Endothelial cell of umbilical vein (primary cell): ENCODE measurements around the gene ARHGEF16. TPM values are rescaled to one million over a fixed set of nuclear protein-coding genes. Genes with fewer than 3 reads are reported as not detected.

ENCODE experiments used
- BruUV-seq: library from RNA; stranded (reverse); fragments of 400-500 nt; replicated peaks from 2 replicates; lab custom pipeline; 2021; lab: Mats Ljungman, UMichigan
- CTCF ChIA-PET: fragments of 300-600, 350-600 bp; sonication (Branson Sonifier 250); formaldehyde crosslinking; loops from one replicate; lab custom pipeline; 2021; ENCODE audit warnings: antibody characterized with exemption, inconsistent platforms; lab: Charles Lee
- POLR2A ChIA-PET: fragments of 300-600, 350-600 bp; sonication (Branson Sonifier 250); formaldehyde crosslinking; loops from one replicate; lab custom pipeline; 2021; ENCODE audit warnings: antibody characterized with exemption, inconsistent platforms; lab: Charles Lee
- DNase-seq: peaks from one replicate; pipeline ENCODE4 v3.0.0-alpha.2; 2011; ENCODE audit warnings: low read depth, low spot score
- FAIRE-seq: peaks from 2 replicates; lab custom pipeline; 2011; peaks lifted over from hg19 to GRCh38; lab: Jason Lieb, UNC
- H2AFZ ChIP-seq: 2 replicates; pipeline ENCODE4 v1.6.0; 2012; ENCODE audit warnings: low read depth, low read length, control low read depth, inconsistent platforms
- H3K27ac ChIP-seq: 2 replicates; pipeline ENCODE4 v1.5.1; 2011; ENCODE audit warnings: low read depth, mild to moderate bottlenecking, control low read depth, low read length, moderate library complexity; ENCODE audit not compliant: insufficient read depth
- H3K27me3 ChIP-seq, 2 experiments: 2 replicates each; pipeline versions ENCODE4 v1.6.0 to v1.6.1; 2011; ENCODE audit warnings: low read length in 2 of 2, mixed read lengths in 1 of 2; ENCODE audit not compliant: control insufficient read depth in 2 of 2, insufficient read depth in 2 of 2
- H3K36me3 ChIP-seq, 2 experiments: 2 replicates in 1 of 2; 3 replicates in 1 of 2; pipeline ENCODE4 v1.5.1; 2011; ENCODE audit warnings: low read length in 2 of 2, mild to moderate bottlenecking in 1 of 2, moderate library complexity in 1 of 2; ENCODE audit not compliant: control insufficient read depth in 2 of 2, insufficient read depth in 2 of 2; ENCODE audit errors: extremely low read depth in 1 of 2
- H3K4me1 ChIP-seq: 3 replicates; pipeline ENCODE4 v1.5.1; 2011; ENCODE audit warnings: mild to moderate bottlenecking, low read length; ENCODE audit not compliant: control insufficient read depth, insufficient read depth; ENCODE audit errors: extremely low read depth
- H3K4me2 ChIP-seq: 2 replicates; pipeline ENCODE4 v1.6.1; 2011; ENCODE audit warnings: low read length, control low read depth, mixed read lengths; ENCODE audit not compliant: insufficient read depth
- H3K4me3 ChIP-seq, 3 experiments: fragments of 200-600 bp in 1 of 3; sonication (generic), shearing (Covaris generic) in 1 of 3; replicated peaks in 1 of 3; 2 replicates each; pipeline ENCODE4 v1.5.1; 2011 to 2016; ENCODE audit warnings: control low read depth in 3 of 3, low read length in 3 of 3, mild to moderate bottlenecking in 2 of 3, inconsistent platforms in 1 of 3, low read depth in 1 of 3, moderate library complexity in 1 of 3; ENCODE audit not compliant: insufficient read depth in 1 of 3
- H3K79me2 ChIP-seq: 2 replicates; pipeline ENCODE4 v1.6.0; 2012; ENCODE audit warnings: low read length, inconsistent platforms; ENCODE audit not compliant: control insufficient read depth, insufficient read depth
- H3K9ac ChIP-seq: replicated peaks from 2 replicates; pipeline ENCODE3; 2011; ENCODE audit warnings: low read length, control low read depth; ENCODE audit not compliant: insufficient read depth; ENCODE audit errors: extremely low read depth
- H3K9me1 ChIP-seq: replicated peaks from 3 replicates; pipeline ENCODE4 v1.6.0; 2011; ENCODE audit warnings: mild to moderate bottlenecking, low read length; ENCODE audit not compliant: control insufficient read depth, insufficient read depth; ENCODE audit errors: extremely low read depth
- H3K9me3 ChIP-seq: replicated peaks from 2 replicates; pipeline ENCODE4 v1.5.1; 2012; ENCODE audit warnings: low read length, inconsistent platforms; ENCODE audit not compliant: control insufficient read depth, insufficient read depth
- H4K20me1 ChIP-seq: replicated peaks from 2 replicates; pipeline ENCODE3; 2011; ENCODE audit warnings: mild to moderate bottlenecking, low read length; ENCODE audit not compliant: control insufficient read depth, insufficient read depth; ENCODE audit errors: extremely low read depth
- EZH2 ChIP-seq: IDR thresholded peaks from 2 replicates; pipeline ENCODE4 v1.6.1; 2012; ENCODE audit warnings: borderline replicate concordance, low read depth, mild to moderate bottlenecking, moderate library complexity, low read length, inconsistent platforms; ENCODE audit not compliant: severe bottlenecking
- FOS ChIP-seq: IDR thresholded peaks from 2 replicates; pipeline ENCODE4 v1.6.1; 2011; ENCODE audit warnings: mild to moderate bottlenecking, low read length, moderate library complexity, borderline replicate concordance; ENCODE audit not compliant: insufficient read depth
- GATA2 ChIP-seq: IDR thresholded peaks from 2 replicates; pipeline ENCODE4 v1.7.0; 2011; ENCODE audit warnings: low read depth, mild to moderate bottlenecking, moderate library complexity, mixed read lengths, low read length; ENCODE audit not compliant: insufficient read length, insufficient read depth
- JUN ChIP-seq: IDR thresholded peaks from 2 replicates; pipeline ENCODE4 v1.6.1; 2011; ENCODE audit warnings: borderline replicate concordance, low read depth; ENCODE audit not compliant: insufficient read length, insufficient read depth
- MYC ChIP-seq: IDR thresholded peaks from one replicate; pipeline ENCODE4 v1.6.1; 2011; ENCODE audit warnings: mild to moderate bottlenecking, low read depth, low read length
- POLR2A ChIP-seq: IDR thresholded peaks from 2 replicates; pipeline ENCODE4 v1.6.1; 2012; ENCODE audit warnings: low read depth, mild to moderate bottlenecking, control low read depth, low read length
- POLR2AphosphoS5 ChIP-seq: IDR thresholded peaks from 2 replicates; pipeline ENCODE4 v1.6.1; 2012; ENCODE audit warnings: low read depth, mild to moderate bottlenecking, control low read depth, low read length, moderate library complexity; ENCODE audit not compliant: insufficient read depth
- dilution Hi-C: fragments of 300-500 bp; cut with MboI; formaldehyde crosslinking; loops from one replicate; pipeline ENCODE4 v1.15.0; 2019; ENCODE audit warnings: low sequenced_read_pairs; ENCODE audit not compliant: extremely low pct_ligation_motif_present
- intact Hi-C: fragments of 100-400 bp; cut with micrococcal nuclease; formaldehyde crosslinking; loops from one replicate; pipeline ENCODE4 v1.10.0; 2022
- polyA plus RNA-seq, 4 experiments: library from polyadenylated mRNA; depleted of rRNA in 3 of 4; stranded (reverse) in 3 of 4; unstranded in 1 of 4; fragments of >200 nt; gene quantifications; 2 replicates each; pipeline versions ENCODE4 v1.2.1 to v1.2.3, GENCODE V29; 2011 to 2012; ENCODE audit warnings: missing spikeins in 1 of 4
- total RNA-seq: library from RNA; stranded (reverse); gene quantifications from 2 replicates; pipeline ENCODE4 v1.2.3, GENCODE V29; 2021
- TF ChIP-seq, protein P1 (sequence below), 2 donors: IDR thresholded peaks; 1 replicate in 1 of 2; 2 replicates in 1 of 2; pipeline ENCODE4 v1.5.1; 2011; ENCODE audit warnings: low read length in 2 of 2, mild to moderate bottlenecking in 2 of 2, moderate library complexity in 2 of 2, control low read depth in 1 of 2, inconsistent platforms in 1 of 2, low read depth in 1 of 2; ENCODE audit not compliant: insufficient read depth in 1 of 2; ENCODE audit errors: extremely low read depth in 1 of 2
- TF ChIP-seq, protein P2 (sequence below): IDR thresholded peaks from 2 replicates; pipeline ENCODE4 v1.6.1; 2011; ENCODE audit not compliant: insufficient read depth, insufficient read length

Gene ARHGEF16
- total and polyA plus RNA-seq, 2 donors (not counting 3 experiments of a cell fraction or from before 2014, with no cell fraction given) = 0.52 to 1.3 TPM

DNA sequence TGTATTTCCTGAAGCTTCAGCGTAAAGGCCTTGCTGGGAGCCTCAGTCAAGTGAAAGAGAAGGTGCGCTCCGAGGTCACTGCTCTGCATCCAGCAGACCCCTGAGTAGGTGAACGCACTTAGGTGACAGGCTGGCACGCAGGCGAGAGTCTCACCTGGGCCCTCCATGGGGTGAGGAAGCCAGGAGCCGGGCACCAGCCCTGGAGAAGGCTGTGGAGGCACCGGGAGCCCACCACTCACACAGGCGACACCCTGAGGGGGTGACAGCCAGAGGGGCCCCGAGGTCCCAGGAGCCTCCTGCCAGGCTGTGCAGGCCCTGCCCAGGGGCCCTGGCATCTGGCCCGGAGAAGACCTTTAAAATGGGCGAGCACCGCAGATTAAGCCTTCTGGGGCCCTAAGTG is 67.6 kb downstream of the ARHGEF16 start:
- no TSS peak for BruUV-seq
- H3K4me3 ChIP-seq = no peak overlapping the region
- intact Hi-C loops = no loop called here
- H3K4me1 ChIP-seq = no peaks in the 10 kb centered on the region
- H3K9me1 ChIP-seq = no peaks in the 10 kb centered on the region
- dilution Hi-C loops = no loop called here
- no peaks in the 10 kb centered on the region for H3K9me3 ChIP-seq
- no peak for DNase-seq
- CTCF ChIA-PET = interaction anchor here (1.2 kb wide), 1 partner anchor 97 kb away, joined by 4 read pairs; no protein-coding TSS in a partner anchor
- no peaks in the 10 kb centered on the region for H3K36me3 ChIP-seq
- H2AFZ ChIP-seq = no peak overlapping the region
- H3K27ac ChIP-seq = no peak overlapping the region
- H3K79me2 ChIP-seq = no peaks in the 10 kb centered on the region
- no peak overlapping the region for H3K9ac ChIP-seq
- FAIRE-seq = no peak
- no peaks in the 10 kb centered on the region for H3K27me3 ChIP-seq
- POLR2A ChIA-PET = no interaction called here
- TF ChIP-seq EZH2 (no peak), POLR2A (no peak), FOS (no peak), MYC (no peak), JUN (no peak), POLR2AphosphoS5 (no peak), GATA2 (no peak)
- TF ChIP-seq, protein P1, sequence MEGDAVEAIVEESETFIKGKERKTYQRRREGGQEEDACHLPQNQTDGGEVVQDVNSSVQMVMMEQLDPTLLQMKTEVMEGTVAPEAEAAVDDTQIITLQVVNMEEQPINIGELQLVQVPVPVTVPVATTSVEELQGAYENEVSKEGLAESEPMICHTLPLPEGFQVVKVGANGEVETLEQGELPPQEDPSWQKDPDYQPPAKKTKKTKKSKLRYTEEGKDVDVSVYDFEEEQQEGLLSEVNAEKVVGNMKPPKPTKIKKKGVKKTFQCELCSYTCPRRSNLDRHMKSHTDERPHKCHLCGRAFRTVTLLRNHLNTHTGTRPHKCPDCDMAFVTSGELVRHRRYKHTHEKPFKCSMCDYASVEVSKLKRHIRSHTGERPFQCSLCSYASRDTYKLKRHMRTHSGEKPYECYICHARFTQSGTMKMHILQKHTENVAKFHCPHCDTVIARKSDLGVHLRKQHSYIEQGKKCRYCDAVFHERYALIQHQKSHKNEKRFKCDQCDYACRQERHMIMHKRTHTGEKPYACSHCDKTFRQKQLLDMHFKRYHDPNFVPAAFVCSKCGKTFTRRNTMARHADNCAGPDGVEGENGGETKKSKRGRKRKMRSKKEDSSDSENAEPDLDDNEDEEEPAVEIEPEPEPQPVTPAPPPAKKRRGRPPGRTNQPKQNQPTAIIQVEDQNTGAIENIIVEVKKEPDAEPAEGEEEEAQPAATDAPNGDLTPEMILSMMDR (IDR thresholded peaks at IDR 0.05; ENCODE audit: extremely low read depth in 1 of 2, insufficient read depth in 1 of 2, low read depth in 1 of 2, low read length in 2 of 2) = no peak
- TF ChIP-seq, protein P2, sequence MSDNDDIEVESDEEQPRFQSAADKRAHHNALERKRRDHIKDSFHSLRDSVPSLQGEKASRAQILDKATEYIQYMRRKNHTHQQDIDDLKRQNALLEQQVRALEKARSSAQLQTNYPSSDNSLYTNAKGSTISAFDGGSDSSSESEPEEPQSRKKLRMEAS = no peak
- no peaks in the 10 kb centered on the region for H4K20me1 ChIP-seq
- no peak overlapping the region for H3K4me2 ChIP-seq
